Measurements from ENCODE around the gene PAPOLA.

The PAPOLA gene

DNA sequence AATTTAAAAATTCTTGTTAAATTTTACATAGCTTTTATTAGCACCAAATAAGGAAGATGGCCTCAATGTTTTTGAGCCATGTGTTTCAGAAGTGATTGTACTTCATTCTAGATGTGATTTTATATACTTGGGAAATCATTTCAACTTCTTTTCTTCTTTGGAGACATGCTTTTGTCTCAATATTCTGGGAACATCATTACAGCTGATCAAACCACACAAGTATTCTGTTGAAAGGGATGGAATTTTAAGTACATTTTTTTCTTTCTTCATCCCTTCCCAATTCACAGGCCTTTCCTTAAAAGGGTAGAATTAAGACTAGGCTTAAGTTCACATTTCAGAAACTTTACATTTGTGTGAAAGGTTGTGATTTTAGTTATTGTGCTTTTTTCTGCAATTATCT is 66.4 kb downstream of the PAPOLA start:
- no peak for DNase-seq

DNA sequence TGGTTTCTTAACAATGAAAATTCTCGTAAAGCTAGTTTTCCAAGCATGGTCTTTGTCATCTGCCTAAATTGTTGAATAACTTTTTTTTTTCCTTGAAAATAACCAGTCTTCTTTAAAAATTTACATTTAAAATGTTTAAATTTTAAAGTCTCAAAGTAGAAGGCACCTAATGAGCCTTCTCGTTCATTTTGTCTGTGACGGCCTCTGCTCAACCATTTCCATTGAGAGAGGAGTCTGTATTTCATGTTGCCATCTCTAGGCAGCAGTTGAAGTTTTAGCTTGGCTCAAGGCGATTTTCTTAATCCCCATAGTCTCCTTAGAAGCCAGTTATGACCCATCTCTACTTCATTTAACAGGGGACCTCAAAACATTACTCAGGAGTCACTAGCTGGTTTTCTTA is 69.1 kb downstream of the PAPOLA start:
- DNase-seq = no peak

DNA sequence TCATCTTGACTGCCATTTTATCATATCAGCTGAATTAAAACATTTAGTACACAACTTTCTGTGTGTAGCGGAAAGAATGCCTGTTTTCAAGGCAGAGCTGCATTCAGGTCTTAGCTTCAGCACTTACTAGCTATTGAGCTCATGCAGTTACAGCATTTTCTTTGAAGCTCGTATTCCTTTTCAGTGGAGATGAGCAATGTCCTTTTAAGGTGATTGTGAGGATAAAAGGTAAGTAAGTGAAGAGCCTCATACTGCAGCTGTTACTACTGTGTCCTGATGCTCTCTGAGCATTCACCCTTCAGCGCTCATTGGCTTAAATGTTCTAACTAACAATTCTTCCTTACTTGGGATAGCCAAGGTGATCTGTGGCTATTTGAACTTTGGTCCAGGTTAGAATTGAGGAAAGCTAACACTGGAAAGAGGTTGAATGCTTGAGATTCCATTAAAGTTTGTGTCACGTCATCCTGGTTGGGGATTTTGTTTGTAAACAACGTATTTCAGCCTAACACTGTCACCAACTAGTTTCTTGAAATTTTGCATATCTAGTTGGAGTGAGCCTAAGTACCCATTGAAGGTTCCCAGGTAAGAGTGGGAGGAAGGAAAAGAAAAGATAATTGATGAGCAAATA is 71.4 kb downstream of the PAPOLA start:
- no peak for DNase-seq

DNA sequence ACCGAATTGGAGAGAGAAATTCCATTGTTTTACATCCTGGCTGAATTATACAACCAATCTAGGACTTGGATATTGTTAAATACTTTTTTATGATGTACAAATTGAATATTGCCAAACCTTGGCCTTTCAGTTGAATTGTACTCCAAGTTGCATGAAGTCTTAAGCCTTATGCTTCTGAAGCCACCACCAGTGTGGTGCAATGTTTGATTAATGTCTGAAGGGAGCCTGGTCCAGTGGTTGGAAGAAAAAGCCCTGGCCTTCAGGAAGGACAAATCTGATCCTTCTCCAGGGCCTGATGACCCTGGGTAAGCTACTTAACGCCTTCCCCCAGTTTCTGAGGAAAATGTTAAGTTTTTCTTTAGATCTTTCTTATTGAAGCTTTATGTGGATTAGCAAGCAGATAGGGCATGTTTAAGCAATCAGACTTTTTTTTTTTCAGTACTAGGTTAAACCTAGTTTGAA is 72.0 kb downstream of the PAPOLA start:
- no peak for DNase-seq

DNA sequence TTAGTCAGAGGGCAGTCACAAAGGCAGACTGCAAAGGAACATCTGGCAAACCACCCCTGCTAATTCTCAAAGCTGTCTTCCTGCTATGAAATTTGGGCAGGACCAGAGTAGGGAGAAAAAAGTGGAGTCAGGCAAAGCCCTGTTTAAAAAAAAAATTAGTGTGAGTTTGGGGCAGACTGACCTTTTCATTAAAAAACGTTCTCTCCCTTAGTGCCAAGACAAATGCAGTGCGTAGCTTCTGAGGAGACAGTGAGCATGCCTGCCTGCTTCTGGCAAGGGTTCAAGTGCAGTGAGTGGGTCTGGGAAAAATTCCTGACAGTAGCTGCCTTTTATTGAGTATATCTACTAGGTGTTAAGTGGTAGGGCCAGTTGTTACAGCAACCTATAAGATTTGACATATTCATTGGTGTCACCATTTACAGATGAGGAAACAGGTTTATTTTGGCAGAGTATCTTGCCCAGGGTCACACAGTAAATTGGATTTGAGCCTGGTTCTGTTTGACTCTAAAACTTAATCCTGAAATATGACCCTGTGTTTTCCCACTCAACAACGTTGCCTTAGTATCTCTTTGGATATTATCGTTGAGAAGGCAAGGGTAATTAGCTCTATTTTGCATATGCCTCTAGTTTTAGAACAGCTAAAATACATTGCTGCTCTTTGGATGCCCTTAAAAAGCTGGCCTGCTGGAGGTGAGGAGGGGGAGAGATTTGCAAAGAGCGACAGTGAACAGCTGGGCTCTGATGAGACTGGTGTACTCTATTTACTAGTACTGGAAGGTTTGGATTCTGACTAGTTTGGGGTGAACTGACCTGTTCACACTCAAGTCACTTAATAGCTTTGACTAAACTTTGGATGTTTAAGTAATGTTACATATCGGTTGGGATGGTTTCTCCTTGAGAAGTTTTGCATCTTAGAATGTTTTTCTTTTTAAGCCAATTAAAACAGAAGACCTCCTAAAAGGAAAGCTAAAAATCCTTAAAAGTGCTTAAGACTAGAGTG is 72.8 kb downstream of the PAPOLA start:
- no peak for DNase-seq

DNA sequence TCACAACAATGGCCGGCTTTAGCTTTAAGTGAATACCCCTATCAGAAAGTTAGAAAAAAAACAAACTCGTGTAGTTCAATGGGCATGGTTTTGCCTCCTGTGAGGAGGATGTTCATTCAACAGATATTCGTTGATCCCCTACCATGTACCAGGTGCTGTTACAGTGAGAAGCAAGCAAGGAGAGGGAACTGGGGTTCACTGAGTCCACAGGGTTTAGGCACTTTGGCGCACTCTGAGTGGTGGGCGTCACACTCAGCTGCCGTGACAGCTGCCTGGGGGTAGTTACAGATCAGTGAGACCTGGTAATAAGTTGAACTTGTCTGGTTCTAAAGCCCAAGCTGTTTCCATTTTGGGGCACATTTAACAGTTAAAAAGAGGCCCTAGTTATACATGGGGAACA is 74.2 kb downstream of the PAPOLA start:
- no peak for DNase-seq

DNA sequence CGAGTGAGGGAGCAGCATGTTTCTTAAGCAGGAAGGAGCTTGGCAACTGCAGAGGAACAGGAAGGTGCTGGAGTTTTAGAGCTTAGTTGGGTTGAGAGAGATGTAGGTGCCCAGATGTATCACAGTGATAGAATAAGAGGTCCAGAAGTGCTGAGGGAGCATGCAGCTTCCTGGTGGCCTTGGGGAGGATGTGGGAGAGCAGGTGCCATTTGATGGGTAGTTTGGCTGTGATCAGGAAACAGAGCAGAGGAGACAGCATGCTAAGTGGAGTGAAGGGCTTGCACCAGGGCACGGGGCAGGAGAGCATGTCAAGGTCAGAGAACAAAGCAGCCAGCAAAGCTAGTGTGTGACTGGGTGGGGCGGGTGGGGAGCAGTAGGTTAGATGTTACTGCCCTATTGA is 74.8 kb downstream of the PAPOLA start:
- no peak for DNase-seq

DNA sequence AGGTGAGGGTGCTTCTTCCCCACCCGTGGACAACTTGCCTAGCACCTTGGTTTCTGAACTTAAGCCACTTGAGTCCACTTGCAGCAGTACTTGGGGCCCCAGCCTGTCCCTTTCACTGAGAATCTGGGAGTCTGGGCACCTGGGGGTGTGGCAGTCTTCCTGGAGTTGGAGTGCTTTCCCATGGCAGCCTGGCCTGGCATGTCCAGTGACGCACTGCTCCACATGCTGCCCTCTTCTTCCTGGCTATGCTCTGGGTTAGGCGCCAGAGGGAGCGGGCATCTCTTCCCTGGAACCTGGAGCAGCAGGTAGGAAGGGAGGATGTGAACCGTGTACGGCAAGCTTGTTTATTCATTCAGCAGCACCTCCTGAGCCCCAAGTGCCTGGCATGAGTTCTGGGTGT is 76.4 kb downstream of the PAPOLA start:
- no peak for DNase-seq

DNA sequence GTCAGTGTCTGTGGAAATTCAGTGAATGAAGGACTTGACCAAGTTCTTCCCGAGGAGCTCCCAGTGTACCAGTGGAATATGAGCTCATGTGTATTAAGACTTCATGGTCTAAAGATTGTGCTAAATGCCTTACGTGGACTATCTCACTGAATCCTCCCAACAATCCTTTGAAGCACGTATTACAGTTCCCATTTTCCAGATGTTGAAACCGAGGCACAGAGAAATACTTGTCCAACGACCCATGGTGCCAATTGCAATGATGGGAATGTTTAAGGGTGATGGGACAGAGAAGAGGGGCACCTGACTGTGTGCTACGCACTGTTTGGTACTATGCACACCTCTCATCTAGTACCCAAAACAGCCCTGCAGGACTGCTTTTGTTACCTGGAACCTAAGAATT is 77.2 kb downstream of the PAPOLA start:
- DNase-seq = no peak

DNA sequence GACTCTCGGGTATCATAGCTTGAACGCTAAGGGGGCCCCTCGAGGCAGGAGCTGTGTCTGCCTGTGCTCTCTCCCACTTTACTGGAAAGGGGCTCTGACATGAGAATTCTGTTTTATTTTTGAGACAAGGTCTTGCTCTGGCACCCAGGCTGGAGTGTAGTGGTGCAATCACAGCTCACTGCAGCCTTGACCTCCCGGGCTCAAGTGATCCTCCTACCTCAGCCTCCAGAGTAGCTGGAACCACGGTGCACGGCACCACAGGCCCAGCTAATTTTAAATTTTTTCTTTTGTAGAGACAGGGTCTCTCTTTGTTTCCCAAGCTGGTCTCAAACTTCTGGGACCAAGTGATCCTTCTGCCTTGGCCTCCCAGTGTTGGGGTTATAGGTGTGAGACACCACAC is 77.7 kb downstream of the PAPOLA start:
- DNase-seq = no peak

DNA sequence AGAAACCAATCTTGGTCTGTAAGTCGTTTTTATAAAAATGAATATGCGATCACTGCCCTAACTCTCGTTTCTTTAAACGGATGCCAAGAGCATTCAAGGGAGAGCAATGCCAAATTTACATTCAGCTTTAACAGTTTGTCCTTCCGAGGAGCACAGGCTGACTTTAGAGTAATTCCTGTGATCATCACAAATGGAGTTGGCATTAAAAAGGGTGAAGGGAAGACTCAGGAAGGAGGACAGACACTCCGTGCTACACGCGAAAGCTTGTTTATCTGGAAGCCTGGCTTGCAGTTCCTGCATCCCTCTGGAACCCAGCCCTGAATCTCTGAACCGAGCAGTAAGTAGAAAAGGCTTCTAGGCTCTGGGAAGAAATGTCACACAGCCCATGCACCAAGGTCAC is 78.4 kb downstream of the PAPOLA start:
- no peak for DNase-seq

DNA sequence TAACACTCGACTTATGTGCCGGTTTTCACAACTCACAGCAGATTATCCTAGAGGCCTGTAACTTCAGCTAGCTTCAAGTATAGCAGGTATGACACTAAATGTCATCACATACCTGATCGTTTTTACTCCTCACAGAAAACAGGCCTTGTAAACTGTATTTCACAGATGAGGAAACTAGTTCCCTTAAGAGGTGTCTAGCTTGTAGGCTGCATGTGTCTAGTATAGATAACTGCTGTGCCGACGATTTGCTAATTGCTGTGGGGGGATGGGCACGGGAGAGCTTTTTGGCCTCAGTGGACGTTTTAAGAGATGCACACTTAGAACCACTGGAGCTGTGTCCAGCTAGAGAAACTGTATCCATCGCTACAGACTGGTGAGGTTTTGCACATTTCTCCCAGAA is 78.8 kb downstream of the PAPOLA start:
- no peak for DNase-seq

DNA sequence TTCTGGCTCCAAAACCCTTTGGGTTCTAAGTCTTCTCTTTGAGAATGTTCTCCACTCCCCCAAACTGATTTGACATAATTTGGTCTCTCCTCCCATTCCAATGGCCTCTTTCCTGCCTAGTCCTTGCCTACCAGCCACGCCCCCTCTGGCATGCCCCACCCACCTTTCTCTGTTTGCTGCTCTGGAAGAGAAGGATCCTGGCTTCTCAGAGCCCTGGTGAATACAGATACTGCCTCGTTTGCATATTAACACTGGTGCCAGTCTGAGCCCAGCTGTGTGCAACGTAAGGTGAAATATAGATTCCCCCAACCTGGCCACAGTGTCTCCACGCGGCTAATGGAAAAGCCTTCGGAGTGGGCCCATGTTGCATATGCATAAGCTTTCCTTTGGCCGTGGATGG is 79.7 kb downstream of the PAPOLA start:
- no peak for DNase-seq

DNA sequence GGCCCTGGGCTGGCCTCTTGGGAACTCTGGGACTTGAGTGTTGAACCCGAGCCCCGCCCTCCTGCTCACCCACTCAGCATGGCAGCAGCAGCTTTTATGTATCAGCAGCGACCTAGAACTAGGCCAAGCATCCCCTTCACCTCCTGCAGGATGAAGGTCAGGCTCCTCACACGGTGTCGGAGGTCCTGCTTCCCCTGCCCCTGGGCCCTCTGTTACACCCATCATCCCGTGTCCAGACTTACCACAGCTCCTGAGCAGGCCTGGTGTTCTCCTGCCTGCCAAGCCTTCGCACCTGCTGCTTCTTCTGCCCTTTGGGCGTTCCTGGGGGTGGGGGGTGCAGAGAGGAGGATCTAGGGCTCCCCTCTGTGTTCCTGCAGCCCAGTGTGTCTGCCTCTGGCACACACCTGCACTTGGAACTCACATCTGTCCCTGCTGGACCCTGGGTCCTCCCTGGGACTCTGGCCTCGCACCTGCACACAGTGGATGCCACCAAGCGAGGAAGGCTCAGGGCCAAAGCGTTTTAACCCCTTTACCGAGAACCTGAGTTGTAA is 80.3 kb downstream of the PAPOLA start:
- DNase-seq = no peak

DNA sequence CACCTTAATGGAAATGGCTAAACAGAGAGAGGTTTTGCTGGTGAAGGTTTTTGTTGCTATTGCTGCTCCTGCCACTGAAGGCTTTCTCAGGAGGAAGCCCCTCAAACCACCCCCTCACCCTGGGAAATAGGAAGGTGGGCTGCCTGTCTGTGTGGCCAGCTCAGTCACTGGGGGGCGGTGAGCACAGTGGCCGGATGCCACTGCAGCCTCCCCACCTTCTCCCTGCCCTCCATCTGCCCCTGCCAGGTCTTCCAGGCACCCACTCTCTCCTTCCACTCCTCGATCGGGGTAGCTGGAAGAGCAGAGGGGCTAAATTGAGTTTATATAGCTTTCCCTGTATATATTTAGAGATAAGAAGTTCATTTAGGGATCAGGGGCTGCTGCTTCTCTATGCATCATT is 80.8 kb downstream of the PAPOLA start:
- no peak for DNase-seq

DNA sequence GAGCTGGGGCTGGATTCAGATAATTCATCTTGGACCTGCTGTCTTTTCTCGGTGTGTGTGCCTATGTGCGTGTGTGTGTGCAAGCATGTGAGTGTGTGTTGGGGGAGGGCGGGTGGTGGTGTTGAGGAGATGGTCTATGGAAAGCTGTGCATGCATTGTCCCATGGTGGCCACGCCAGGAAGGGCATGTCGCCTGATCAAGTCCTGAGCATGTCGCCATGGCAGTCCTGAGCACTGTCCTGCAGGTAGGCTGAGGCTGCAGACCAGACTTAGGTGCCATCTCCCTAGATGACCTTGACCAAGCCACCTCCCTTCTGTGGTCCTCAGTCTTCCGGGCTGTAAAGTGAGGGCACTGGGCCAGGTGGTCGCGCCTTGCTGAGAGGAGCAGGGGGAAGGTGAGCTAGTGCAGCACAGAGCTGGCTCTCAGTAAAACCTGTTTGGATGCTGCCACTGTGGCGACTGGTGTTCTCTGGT is 81.4 kb downstream of the PAPOLA start:
- no peak for DNase-seq

DNA sequence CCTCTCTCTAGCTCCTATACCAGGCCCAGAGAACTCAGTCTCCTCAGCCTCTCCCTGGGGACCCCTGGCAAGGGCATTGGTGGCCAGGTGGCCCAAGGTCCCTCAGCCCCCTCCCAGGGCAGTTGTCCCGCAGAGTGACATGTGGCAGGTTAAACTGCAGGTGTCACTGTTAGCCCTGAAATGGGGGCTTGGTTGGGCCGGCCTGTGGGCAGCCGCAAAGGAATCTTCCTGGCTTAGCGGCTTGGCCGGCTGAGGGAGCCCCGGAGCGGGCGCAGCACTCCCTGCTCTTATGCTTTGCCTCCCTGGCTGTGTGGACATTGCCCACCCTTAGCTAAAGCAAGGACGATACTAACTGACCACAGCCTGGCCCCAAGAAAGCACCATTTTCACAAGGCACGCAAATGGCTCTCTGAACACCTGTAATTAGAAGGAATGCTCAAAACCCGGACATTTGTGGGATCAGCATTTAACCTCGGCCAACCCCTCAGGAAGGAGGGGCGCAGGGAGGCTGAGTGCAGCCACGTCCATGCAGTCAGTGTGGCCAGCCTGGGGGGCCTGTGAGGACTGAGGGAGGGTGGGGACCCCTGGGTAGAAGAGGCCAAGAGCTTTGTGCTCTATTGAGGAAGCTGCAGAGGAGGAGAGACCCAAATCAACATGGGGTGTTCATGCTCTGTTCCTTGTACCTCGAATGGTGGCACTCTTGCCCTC is 82.2 kb downstream of the PAPOLA start:
- DNase-seq = peak; percentile 19

DNA sequence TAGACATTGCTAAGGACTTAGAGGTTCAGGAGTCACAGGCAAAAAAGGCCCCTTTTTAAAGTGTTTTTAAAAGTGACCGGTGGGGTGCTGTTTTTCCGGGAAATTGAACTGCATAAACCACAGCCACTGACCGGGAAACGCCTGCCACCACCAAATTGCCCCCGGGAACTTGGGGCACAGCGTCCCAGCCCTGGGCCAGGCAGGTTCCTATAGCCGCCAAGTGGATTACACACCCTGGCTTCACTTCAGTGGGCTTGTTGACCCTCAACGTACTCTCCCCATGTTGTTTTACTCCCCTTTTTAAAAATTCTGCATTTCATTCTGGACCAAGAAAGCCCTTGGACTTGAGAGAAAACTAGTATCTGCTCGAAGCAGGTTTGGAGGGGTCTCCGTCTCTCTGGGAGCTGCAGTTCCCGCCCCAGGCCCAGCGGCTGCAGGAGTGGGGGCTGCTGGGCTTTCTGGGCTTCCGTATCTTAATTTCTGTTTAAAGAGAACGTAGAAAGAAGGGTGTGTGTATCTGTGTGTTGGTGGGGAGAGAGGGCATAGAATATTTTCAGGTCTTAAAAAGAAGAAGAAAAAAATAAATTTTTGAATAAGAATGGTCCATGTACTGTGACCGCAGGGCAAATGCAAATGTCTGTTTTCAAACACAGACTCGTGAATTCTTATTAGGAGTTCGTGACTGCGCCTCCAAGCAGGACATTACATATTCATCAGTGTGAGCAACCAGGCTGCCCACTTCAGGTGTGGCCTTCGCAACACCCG is 82.9 kb downstream of the PAPOLA start:
- DNase-seq = no peak

DNA sequence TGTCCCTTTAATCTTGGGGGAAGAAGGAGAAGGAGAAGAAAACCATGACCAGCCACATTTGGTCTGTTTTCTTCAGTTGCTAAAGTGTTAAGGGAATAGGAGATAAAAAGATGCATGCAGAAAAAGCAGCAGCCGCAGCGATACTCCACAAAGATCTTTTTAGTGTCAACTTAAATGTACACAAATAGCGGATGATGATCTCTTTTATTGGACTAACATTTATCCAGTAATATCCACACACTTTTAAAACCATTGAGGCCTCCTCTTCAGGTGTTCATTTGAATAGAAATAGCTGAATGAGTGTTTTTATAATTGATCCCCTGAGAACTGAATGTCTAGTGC is 83.5 kb downstream of the PAPOLA start:
- DNase-seq = no peak

DNA sequence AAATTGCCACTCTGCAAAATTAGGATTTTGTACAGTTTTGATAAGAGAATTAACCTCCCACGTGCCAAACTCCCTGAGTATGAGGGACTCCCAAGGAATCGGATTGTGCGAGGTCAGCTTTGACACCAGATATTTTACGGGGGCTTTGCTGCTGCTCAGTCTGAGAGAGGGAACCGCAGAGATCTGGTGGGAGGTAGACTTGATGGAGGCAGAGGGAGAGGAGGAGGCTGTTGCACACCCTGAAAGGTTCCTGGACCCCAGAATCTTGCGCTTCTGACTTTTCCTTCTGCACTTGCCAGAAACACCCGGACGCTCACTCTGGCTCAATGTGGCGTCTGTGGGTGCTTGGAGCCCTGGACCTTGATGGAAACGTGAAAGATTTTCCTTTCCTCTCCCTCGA is 83.9 kb downstream of the PAPOLA start:
- no peak for DNase-seq

DNA sequence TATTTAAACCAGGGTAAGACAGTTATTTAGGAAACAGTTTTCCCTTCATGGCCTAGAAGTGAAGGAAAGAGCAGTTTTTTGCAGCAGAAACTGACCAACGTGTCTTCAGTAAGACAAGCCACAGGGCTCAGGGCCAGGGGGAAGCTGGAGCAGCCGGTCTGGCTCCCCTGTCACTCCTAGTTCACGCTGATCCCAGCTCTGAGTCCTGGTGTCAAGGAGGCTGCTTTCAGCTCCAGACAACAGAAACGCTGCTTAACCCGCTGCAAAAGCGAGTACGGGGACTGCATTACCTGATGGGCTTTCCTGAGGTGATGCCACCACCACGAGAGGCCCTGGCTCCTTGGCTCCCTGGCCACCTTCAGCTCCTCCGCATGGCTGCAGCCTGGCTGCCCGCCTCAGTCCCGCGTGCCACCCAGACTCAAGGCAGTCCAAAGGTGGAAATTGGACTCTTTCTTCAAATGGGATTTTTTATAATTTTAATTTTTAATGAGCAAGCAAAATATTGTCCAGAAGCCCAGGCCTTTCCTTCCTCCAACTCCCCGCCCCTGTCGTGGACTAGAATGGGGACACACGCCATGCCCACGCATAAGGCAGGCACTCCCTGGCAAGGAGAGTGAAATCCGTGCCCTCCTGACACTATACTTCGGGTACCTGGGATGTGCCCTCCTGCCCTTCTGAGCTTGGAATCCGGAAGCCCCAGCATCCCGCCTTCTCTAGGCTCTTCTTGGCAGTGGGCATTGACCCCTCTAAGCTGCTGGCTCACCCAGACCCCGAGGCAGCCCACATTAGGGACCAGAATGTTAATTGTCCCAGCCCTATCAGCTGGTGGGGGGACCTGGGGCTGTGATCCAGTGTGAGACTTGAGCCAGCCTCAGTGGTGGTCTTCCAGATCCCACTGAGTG is 85.0 kb downstream of the PAPOLA start:
- DNase-seq = no peak

Data from CD4-positive, alpha-beta T cell treated with Interleukin-12 subunit alpha and Interleukin-12 subunit beta, for 1 hour (primary cell).